Measurements from ENCODE around the gene YIPF1.
A peak's percentile ranks its signal among the peaks of the same experiment; 100 is the strongest.
"Not testable (repeated sequence)": the region's sequence is repeated elsewhere in the genome, so short reads cannot be mapped to it uniquely, and the experiment has no call there.

The YIPF1 gene

DNA sequence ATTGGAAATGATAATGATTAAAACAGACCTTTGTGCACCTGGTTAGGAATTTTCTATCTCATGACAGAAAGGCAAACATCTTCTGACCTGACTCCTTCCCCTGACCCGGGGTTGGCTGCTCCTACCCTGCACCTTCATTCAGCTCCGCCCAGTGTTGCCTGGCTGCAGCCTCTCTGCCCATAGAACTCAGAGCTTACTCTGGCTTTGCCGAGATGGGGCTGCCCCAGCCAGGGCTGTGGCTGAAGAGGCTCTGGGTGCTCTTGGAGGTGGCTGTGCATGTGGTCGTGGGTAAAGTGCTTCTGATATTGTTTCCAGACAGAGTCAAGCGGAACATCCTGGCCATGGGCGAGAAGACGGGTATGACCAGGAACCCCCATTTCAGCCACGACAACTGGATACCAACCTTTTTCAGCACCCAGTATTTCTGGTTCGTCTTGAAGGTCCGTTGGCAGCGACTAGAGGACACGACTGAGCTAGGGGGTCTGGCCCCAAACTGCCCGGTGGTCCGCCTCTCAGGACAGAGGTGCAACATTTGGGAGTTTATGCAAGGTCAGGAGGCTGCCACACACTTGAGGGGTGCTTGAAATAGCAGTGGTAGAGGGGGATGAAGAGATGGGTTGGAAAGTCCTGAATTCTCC lies 4.5 kb upstream of the YIPF1 start, which contains the start of gene DIO1:
TSS of gene DIO1 (plus strand) at position 189 of the 638 bp plus-strand sequence. CDS start at position 213, 24 bp downstream.
- no peak for DNase-seq

GRCh38 chr1:53892911-53893310 lies 3.3 kb upstream of the YIPF1 start:
- DNase-seq = peak; percentile 3 to 4

DNA sequence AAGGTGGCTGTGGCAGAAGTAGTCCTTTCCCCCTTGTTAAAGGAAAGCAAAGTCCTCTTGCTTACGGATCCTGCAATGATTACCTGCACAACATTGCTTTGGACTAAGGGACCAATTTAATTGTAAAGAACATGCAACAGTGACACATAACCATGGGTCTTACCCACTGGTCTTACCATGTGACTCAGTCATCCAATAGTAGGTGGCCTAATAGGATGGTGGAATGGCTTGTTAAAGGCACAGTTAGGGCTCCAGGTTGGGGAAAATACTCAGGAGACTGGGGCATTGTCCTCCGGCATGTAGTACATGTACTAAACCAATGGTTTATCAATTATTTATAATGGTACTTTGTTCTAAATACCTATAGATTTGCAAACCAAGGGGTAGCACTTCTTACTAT lies 2.1 kb upstream of the YIPF1 start:
- no peak for DNase-seq

DNA sequence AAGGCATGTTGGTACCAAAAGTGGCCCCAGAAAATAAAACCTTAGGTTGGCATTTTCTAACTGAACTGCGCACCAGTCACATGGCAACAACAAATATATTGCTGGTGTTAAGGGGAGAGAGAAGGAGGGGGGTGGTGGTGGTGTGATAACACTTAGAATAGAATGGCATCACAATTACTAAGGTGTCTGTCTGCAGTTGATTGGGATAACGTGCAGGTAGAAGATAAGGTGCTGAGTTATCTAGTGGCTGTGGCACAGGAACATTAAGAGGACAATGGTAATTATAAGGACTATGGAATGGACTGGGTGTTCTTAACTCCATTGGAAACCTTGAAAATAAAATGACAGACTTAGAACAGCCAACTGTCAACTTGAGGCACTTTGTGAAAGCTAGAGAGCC lies 1.4 kb upstream of the YIPF1 start:
- DNase-seq = no peak

DNA sequence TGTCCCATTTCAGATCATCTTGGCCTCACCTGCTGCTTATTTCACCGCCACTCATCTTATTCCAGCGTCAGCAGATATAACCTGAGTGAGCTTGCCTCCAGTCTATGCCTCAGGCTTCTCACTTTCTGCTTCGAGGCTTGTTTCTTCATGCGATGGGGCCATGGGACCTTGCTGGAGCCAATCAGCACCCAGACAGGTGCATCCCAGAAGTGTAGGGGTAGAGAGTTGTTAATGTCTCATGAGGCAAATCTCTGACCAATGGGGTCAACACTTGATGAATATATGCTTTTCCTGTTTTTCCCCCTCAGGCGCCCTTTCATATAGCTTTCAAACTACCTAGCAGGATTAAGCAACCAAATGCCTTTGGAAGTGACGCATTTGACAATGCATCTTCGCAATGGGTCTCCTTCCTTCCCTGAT lies 935 bp upstream of the YIPF1 start:
- DNase-seq = no peak

- DNase-seq = no peak
These were observed 916 bp downstream of the YIPF1 start for GRCh38 chr1:53888681-53889080.

DNA sequence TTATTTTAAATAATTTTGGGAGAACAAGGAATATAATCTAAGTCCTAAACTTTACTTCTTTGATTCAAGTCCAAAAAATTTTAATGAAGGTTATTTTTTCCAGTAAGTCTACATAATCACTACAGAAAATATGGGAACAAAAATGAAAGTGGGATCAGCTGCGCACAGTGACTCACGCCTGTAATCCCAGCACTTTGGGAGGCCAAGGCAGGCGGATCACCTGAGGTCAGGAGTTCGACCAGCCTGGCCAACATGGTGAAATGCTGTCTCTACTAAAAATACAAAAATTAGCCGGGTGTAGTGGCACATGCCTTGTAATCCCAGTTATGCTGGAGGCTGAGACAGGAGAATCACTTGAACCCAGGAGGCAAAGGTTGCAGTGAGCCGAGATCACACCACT lies 6.0 kb downstream of the YIPF1 start:
- not testable (repeated sequence) for DNase-seq

GRCh38 chr1:53881853-53882252 lies 7.7 kb downstream of the YIPF1 start:
- DNase-seq = not testable (repeated sequence)

- DNase-seq = peak; percentile 51 to 58
These were observed 11.0 kb downstream of the YIPF1 start for GRCh38 chr1:53878492-53879105.

DNA sequence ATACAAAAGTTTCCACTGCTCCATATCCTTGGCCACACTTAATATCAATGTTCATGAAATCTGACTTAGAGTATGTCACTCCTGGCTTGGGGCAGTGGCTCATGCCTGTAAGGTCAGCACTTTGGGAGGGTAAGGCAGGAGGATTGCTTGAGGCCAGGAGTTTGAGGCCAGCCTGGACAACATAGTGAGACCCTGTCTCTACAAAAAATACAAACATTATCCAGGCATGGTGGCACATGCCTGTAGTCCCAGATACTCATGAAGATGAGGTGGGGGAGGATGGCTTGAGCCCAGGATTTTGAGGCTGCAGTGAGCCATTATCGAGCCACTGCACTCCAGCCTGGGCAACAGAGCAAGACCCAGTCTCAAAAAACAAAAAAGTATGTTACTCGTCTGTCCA lies 14.4 kb downstream of the YIPF1 start:
- not testable (repeated sequence) for DNase-seq

DNA sequence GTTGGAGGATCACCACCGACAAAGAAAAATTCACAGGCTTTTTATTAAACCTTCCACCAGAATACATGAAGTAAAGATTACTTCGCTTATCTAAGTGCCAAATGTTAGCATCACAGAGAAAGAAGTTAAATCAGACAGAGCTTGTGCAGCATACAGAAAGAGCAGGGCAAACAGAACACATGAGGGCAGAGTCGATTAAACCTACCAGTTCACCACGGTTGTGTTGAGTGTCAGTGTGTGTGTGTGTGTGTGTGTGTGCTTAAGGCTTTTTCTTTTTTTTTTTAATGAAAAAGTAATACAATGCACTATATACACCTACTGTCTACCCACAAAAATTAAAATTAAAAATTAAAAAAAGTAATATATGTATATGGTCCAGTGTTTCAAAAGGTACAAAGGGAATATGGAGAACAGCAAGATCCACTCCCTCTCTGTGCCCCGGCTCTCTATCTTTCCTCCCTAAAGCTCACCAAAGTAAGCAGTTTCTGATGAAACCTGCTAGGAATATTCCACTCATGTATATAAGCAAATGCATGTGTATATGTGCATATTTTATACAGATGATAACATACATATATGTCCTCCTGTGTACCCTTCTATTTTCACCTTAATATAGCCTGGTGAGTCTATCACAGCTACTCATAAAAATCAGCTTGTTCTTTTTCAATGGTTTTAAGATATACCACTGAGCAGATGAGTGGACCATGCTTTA lies 17.7 kb downstream of the YIPF1 start:
- DNase-seq = no peak

DNA sequence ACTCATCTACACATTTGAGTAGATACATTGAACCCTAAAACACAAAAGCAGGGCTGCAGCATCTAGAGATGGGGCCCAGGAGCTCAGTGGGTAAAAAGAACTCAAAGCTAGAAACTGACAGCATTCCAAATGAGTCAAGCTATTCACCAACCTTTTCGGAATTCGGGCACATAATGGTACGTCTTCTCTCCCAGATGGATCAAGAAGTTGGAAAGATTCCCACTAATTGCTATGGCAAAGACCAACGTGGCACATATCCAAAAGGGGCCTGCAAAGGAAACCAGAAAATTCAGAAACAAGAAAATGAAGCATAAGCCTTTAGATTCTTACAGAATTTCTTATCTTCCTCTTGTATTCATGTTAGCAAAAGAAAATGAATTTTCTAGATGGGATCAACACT lies 18.4 kb downstream of the YIPF1 start:
- DNase-seq = no peak

DNA sequence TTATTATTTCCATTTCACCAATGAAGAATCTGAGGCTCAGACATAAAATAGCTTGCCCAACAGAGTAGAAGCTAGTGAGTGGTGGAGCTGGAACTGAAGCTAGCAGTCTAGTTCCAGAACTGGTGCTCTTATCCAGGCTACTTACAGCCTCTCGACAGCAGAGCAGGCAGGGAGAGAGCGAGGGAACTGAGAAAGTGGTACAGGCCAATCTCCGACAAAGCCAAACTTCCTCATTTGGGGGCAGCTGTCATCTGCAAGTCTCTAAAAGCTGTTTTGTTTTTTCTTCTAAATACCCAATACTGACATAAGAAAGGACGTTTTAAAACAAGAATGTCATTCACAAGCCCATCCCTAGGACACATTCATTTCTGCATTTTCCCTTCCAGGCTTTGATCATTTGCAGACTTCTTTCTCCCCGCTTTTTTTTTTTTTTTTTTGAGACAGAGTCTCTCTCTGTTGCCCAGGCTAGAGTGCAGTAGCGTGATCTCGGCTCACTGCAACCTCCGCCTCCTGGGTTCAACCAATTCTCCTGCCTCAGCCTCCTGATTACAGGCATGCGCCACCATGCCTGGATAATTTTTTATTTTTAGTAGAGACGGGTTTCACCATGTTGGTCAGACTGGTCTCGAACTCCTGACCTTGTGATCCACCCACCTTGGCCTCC lies 20.0 kb downstream of the YIPF1 start:
- DNase-seq = peak; percentile 82 to 88

DNA sequence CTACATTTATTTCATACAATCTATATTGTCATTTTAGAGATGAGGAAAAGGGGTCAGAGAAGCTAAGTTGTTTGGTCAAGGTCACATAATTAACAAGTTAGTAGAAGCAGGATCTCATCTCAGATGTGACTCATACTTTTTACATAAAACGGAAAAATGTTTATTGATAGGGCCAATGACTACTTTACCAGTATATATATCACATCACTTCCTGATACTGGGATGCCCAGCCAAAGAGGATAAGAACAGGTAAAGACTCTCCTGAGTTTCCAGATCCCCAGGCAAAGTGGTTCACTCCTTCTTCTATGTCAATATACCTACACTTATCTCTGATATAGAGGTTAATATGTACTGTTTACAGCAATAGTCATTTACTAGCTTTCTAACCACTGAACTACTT lies 21.0 kb downstream of the YIPF1 start:
- DNase-seq = no peak

GRCh38 chr1:53862507-53862906 lies 27.1 kb downstream of the YIPF1 start:
- DNase-seq = no peak

DNA sequence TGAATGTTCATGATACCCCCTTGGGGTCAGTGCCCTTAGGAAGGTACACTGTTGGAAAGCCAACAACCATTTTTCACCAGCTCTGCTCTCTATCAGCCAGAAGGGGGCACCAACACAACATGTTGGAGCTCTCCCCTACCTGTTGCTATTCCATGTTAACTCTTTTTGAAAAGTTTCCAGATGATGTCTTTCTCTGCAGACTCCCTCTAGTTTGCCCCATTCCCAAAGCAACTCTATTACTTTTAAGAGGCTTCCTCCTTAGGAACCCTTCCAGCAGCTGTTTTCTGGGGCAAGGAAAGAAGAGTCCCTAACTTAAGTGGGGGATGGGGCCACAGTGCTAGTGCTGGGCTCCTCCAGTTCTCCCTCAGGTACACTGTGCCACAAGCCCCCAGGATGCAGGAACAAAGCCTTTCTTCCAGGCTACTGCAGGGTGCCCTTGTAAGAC lies 28.6 kb downstream of the YIPF1 start:
- DNase-seq = peak; percentile 72 to 78

GRCh38 chr1:53851571-53852285 lies 37.9 kb downstream of the YIPF1 start:
- no peak for DNase-seq

DNA sequence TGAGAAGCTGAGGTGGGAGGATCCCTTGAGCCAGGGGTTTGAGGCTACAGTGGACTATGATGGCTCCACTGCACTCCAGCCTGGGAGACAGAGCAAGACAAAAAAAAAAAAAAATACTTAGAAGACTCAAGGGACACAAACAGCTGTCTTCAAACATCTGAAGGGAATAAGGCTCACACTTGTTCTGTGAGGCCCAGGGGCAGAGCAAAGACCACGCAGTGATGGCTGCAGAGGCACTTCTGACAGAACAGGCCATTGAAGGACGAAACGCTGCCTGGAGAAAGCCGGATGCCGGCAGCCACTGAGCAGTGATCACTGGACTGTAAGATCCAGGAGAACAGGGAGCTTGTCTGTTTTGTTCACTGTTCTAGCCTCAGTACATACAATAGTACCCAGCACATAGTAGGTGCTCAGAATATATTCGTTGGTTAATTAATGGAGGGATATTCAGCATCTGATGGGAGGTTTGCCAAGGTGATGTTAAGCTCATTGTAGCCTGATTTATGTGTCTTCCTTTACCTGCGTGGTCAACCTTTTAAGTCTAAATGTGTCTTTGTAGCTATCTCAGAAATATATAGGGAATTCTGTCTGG lies 39.4 kb downstream of the YIPF1 start:
- DNase-seq = no peak

DNA sequence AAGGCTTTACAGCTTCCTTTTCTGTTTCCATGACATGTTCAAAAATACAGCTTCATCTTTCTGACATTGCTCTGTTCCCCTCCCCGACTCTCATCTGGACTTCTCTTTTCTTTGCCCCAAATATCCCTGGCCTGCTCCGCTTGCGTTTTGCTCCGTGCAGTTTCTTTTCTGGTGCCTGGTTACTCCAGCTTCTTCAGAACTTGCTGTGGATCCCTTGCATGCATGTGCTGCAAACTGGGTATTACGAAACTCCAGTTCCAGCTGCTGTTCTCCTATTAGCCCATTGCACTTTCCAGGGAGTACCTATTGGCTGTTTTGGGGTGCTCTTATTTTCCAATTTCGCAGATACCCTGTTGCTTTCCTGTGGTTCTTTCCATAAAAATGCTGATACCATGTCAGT lies 41.6 kb downstream of the YIPF1 start:
- no peak for DNase-seq

DNA sequence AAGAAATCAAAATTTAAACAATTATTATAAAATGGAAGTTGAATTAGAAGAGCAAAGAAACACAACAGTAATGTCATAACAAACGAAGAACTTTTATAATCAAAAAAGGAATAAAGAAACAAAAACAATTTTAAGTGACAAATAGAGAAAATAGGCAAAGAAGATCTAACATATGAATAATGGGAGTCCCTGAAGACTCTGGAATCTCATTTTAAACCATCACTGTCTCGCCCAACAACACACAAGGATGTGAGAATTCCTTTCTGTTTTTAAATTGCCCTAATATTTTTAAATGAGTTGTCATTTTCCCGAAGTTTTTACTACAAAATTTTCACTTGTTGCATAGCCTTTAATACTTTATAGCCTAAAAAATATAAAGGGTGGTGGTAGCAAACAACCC lies 47.2 kb downstream of the YIPF1 start:
- no peak for DNase-seq

GRCh38 chr1:53838654-53838974 lies 51.0 kb downstream of the YIPF1 start:
- no peak for DNase-seq

GRCh38 chr1:53837924-53838653 lies 51.5 kb downstream of the YIPF1 start, which contains the start of gene NDC1:
Gene NDC1, minus strand, starts transcription at chr1:53838296. Its CDS starts 35 bp downstream, at chr1:53838261.
- DNase-seq = peak; percentile 98 to 99
